GM12865 (cell line): ENCODE measurements around the gene CHAF1B.

Experiments used
- DNase-seq: peaks from one replicate; pipeline ENCODE4 v3.0.0; 2010; ENCODE audit warnings: low read depth
- H3K4me3 ChIP-seq: 2 replicates; pipeline ENCODE4 v1.5.1; 2011; ENCODE audit warnings: mild to moderate bottlenecking, low read depth, low read length, control low read depth
- TF ChIP-seq, protein P1 (sequence below): IDR thresholded peaks from 2 replicates; pipeline ENCODE4 v1.5.1; 2011; ENCODE audit warnings: low read length, control low read depth, low read depth, inconsistent platforms; ENCODE audit not compliant: insufficient read depth; ENCODE audit errors: missing control alignments

The CHAF1B gene

DNA sequence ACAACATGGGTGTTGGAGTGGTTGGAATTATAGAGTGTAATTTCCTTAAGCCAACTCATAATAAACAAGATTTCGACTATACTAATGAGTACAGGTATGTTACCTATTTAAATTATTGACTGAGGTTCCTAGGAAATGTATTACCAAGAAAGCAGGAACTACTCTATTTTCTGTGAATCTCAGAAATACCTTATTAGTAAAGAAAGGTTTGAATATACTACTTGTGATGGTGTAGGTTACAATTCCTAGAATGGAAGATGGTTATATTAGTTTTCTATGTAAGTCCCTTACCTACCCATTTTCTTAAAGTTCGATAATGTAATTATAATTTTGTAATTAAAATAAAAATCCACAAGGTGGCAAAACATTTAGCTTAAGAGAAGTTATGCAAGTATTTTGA is 35.9 kb upstream of the CHAF1B start:
- DNase-seq = no peak
- no peak overlapping the region for H3K4me3 ChIP-seq
- TF ChIP-seq, protein P1, sequence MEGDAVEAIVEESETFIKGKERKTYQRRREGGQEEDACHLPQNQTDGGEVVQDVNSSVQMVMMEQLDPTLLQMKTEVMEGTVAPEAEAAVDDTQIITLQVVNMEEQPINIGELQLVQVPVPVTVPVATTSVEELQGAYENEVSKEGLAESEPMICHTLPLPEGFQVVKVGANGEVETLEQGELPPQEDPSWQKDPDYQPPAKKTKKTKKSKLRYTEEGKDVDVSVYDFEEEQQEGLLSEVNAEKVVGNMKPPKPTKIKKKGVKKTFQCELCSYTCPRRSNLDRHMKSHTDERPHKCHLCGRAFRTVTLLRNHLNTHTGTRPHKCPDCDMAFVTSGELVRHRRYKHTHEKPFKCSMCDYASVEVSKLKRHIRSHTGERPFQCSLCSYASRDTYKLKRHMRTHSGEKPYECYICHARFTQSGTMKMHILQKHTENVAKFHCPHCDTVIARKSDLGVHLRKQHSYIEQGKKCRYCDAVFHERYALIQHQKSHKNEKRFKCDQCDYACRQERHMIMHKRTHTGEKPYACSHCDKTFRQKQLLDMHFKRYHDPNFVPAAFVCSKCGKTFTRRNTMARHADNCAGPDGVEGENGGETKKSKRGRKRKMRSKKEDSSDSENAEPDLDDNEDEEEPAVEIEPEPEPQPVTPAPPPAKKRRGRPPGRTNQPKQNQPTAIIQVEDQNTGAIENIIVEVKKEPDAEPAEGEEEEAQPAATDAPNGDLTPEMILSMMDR = no peak

DNA sequence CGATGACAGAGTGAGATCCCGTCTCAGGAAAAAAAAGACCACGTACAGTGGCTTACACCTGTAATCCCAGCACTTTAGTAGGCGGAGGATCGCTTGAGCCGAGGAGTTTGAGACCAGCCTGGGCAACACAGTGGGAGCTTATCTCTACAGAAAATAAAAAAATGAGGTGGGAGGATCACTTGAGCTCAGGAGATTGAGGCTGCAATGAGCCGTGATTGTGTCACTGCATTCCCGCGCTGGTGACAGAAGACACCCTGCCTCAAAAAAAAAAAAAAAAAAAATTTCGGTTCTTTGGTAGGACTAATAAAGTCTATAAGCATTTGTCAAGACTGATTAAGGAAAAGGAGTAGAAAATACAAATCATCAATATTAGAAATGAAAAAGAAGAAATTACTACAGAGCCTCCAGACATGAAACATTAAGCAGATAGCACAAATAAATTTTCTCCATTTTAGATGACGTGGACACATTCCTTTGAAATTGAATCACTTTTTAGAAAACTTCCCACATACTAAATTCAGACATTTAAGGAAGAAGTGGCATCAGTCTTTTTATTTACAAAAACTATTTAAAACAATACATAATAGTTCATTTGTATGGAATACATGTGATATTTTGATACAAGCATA is 34.8 kb upstream of the CHAF1B start:
- TF ChIP-seq, protein P1 = no peak
- H3K4me3 ChIP-seq = no peak overlapping the region
- no peak for DNase-seq

DNA sequence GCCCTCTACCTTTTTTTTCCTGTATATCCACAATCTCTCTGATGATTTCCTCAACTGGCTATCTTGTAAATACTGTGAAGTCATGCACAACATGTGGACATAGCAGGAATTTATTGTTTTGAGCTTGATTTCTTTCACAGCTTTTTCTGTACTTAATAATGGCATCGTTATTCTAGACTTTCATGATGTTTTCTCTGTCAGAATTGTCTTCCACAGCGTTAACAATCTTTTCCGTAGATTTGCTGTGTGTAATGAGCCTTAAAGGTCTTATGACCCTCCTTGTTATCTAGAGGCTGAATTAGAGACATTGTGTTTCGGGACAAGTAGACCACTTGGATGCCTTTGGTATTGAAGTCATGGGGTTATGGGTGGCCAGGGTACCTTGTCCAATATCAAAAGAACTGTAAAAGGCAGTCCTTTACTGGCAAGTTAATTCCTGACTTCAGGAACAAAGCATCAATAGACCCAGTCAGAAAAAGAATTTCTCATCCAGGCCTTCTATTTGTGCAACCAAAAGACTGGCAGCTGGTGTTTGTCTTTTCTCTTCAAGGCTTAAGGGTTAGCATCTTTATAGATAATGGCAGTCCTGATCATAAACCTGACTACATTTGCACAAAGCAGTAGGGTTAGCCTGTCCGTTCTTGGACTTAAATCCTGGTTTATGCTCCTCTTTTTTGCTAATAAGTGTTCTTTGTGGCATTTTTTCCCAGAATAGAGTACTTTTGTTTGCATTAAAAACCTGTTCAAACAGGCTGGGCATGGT is 30.1 kb upstream of the CHAF1B start:
- H3K4me3 ChIP-seq = no peak overlapping the region
- TF ChIP-seq, protein P1 = no peak
- DNase-seq = no peak

DNA sequence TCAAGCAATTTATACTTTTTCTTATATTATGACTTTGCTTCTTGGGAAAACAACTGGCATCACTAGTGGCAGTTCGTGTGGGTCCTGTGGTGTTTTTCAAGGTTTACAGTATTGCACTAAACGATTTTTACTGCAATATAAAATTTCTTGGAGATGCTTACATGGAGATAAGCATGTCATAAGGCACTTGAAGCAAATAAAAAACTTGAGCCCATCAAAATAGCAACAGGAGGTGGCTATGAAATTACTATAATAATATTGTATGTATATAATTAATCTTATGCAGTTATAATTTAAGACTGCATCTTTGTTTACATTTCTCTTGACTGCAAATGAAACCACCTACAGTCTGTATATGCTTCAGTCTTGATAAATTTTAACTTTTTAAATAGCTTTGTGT is 29.3 kb upstream of the CHAF1B start:
- H3K4me3 ChIP-seq = no peak overlapping the region
- DNase-seq = no peak
- TF ChIP-seq, protein P1 = no peak

DNA sequence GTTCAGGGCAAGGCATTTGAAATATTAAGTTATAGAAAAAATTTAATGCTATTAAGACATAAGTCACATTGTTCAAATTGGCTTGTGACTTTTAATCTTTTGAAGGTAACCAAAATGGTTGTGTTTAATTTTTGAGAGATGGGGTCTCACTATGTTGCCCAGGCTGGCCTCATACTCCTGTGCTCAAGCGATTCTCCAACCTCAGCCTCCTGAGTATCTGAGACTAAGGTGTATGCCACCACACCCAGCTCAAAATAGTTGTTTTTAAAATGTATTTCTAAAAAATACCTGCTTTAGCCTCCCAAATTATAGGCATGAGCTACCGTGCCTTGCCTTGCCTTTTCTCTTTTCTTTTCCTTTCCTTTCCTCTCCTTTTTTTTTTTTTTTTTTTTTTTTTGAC is 26.0 kb upstream of the CHAF1B start:
- no peak for DNase-seq
- TF ChIP-seq, protein P1 = no peak
- H3K4me3 ChIP-seq = no peak overlapping the region

DNA sequence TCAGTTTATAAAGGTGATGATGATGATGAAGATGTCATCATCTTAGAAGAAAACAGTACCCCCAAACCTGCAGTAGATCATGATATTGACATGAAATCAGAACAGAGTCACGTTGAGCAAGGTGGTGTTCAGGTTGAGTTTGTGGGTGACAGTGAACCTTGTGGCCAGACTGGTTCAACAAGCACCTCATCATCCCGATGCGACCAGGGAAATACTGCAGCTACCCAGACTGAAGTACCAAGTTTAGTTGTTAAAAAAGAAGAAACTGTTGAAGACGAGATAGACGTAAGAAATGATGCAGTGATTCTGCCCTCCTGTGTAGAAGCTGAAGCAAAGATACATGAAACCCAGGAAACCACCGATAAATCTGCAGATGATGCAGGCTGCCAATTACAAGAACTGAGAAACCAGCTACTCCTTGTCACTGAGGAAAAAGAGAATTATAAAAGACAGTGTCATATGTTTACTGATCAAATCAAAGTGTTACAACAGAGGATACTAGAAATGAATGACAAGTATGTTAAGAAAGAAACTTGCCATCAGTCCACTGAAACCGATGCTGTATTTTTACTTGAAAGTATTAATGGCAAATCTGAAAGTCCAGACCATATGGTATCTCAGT is 16.0 kb upstream of the CHAF1B start:
- no peak overlapping the region for H3K4me3 ChIP-seq
- TF ChIP-seq, protein P1 = no peak
- peak; percentile 69 for DNase-seq
